ENCODE measurements around the gene ZFAND6.

DNA sequence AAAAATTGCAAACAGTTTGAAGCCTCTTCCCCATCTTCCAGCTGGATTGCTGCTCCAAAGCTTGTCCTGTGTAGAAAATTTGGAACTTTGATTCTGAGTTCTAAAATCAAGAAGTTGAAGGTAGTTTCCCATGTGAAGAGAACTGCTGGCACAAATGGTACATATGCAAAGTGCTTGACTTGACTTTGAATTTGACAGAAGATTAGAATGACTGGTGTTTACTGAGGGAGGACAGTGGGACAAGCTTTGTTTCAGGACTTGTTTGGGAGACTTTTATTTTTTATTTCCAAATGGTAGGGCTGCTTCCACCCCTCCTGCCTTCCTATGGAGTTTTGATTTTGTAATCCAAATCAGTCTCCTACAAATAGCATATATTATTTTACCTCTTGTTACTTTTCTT lies 7.4 kb downstream of the ZFAND6 start:
- TF ChIP-seq, protein P1, sequence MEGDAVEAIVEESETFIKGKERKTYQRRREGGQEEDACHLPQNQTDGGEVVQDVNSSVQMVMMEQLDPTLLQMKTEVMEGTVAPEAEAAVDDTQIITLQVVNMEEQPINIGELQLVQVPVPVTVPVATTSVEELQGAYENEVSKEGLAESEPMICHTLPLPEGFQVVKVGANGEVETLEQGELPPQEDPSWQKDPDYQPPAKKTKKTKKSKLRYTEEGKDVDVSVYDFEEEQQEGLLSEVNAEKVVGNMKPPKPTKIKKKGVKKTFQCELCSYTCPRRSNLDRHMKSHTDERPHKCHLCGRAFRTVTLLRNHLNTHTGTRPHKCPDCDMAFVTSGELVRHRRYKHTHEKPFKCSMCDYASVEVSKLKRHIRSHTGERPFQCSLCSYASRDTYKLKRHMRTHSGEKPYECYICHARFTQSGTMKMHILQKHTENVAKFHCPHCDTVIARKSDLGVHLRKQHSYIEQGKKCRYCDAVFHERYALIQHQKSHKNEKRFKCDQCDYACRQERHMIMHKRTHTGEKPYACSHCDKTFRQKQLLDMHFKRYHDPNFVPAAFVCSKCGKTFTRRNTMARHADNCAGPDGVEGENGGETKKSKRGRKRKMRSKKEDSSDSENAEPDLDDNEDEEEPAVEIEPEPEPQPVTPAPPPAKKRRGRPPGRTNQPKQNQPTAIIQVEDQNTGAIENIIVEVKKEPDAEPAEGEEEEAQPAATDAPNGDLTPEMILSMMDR (IDR thresholded peaks at IDR 0.05), result no peak
- no peak for TF ChIP-seq POLR2A (IDR thresholded peaks at IDR 0.05)

Data from esophagus squamous epithelium (tissue), 4 donors.